ENCODE measurements around the gene JAKMIP3.
"Not testable (repeated sequence)": the region's sequence is repeated elsewhere in the genome, so short reads cannot be mapped to it uniquely, and the experiment has no call there.

Gene JAKMIP3

GRCh38 chr10:132066812-132067211 lies 1.1 kb downstream of the JAKMIP3 start:
- DNase-seq, result no peak

- no peak for DNase-seq
Observed at GRCh38 chr10:132068431-132069121, 2.8 kb downstream of the JAKMIP3 start.

- DNase-seq, result no peak
Observed at GRCh38 chr10:132069122-132069848, 3.5 kb downstream of the JAKMIP3 start.

GRCh38 chr10:132069849-132070182 lies 4.1 kb downstream of the JAKMIP3 start:
- no peak for DNase-seq

GRCh38 chr10:132070724-132071123 lies 5.0 kb downstream of the JAKMIP3 start:
- DNase-seq, result no peak

- no peak for DNase-seq
Observed at GRCh38 chr10:132071667-132072066, 5.9 kb downstream of the JAKMIP3 start.

GRCh38 chr10:132075909-132076577 lies 10.3 kb downstream of the JAKMIP3 start:
- DNase-seq, result no peak

- DNase-seq, result no peak
Observed at GRCh38 chr10:132076578-132077081, 10.9 kb downstream of the JAKMIP3 start.

- no peak for DNase-seq
Observed at GRCh38 chr10:132077091-132077490, 11.3 kb downstream of the JAKMIP3 start.

- DNase-seq, result no peak
Observed at GRCh38 chr10:132078746-132079345, 13.1 kb downstream of the JAKMIP3 start.

GRCh38 chr10:132084384-132084783 lies 18.6 kb downstream of the JAKMIP3 start:
- not testable (repeated sequence) for DNase-seq

GRCh38 chr10:132093236-132093635 lies 27.5 kb downstream of the JAKMIP3 start:
- DNase-seq, result not testable (repeated sequence)

GRCh38 chr10:132094581-132095234 lies 29.0 kb downstream of the JAKMIP3 start:
- DNase-seq, result peak; percentile 87

GRCh38 chr10:132095403-132096113 lies 29.8 kb downstream of the JAKMIP3 start:
- DNase-seq, result no peak

- no peak for DNase-seq
Observed at GRCh38 chr10:132096223-132096622, 30.5 kb downstream of the JAKMIP3 start.

GRCh38 chr10:132096863-132097478 lies 31.2 kb downstream of the JAKMIP3 start:
- DNase-seq, result no peak

- no peak for DNase-seq
Observed at GRCh38 chr10:132097609-132098377, 32.0 kb downstream of the JAKMIP3 start.

GRCh38 chr10:132098539-132099388 lies 33.0 kb downstream of the JAKMIP3 start:
- no peak for DNase-seq

GRCh38 chr10:132099389-132100090 lies 33.8 kb downstream of the JAKMIP3 start:
- no peak for DNase-seq

Data from COR-L47 (cell line).